T1000 (cell line): ENCODE data around the gene MISP.

Experiments used
- DNase-seq: peaks from one replicate; lab custom pipeline; 2025; ENCODE audit warnings: mixed read lengths; lab: John Stamatoyannopoulos, UW

The MISP gene

GRCh38 chr19:808423-808775 lies 57.5 kb downstream of the MISP start:
- DNase-seq: no peak

- no peak for DNase-seq
These were observed 59.4 kb downstream of the MISP start for GRCh38 chr19:810077-810855.

GRCh38 chr19:810883-811489 lies 60.1 kb downstream of the MISP start:
- DNase-seq: no peak

GRCh38 chr19:811506-812048 lies 60.7 kb downstream of the MISP start:
- no peak for DNase-seq

GRCh38 chr19:812049-812746 lies 61.3 kb downstream of the MISP start:
- no peak for DNase-seq

- no peak for DNase-seq
These were observed 61.9 kb downstream of the MISP start for GRCh38 chr19:812747-813218.

GRCh38 chr19:813219-814151 lies 62.6 kb downstream of the MISP start:
- DNase-seq: no peak
